Panc1 (cell line): ENCODE results near the gene TRPC4AP.

Experiments
- CTCF ChIP-seq: fragments of 450-650 bp; IDR thresholded peaks from 2 replicates; pipeline ENCODE4 v1.5.1; 2017; ENCODE audit warnings: mild to moderate bottlenecking
- POLR2AphosphoS5 ChIP-seq: IDR thresholded peaks from 2 replicates; pipeline ENCODE4 v1.6.1; 2012; ENCODE audit warnings: mild to moderate bottlenecking, low read depth, low read length, moderate library complexity
- REST ChIP-seq, 2 experiments: IDR thresholded peaks; 2 replicates each; pipeline ENCODE4 v1.6.1; 2011 to 2012; ENCODE audit warnings: low read depth in 2 of 2, control low read depth in 1 of 2, low read length in 1 of 2, mild to moderate bottlenecking in 1 of 2, moderate library complexity in 1 of 2; ENCODE audit not compliant: insufficient read depth in 1 of 2

GRCh38 chr20:35002426-35003210, 90.0 kb downstream of the TRPC4AP start:
- TF ChIP-seq POLR2AphosphoS5 (no peak), CTCF (no peak), REST (IDR thresholded peaks at IDR 0.05; ENCODE audit: insufficient read depth in 1 of 2, low read depth in 2 of 2, low read length in 1 of 2) (no peak)
